GM18519 (cell line): ENCODE measurements around the gene NEMP2.
"Not testable (repeated sequence)": the region's sequence is repeated elsewhere in the genome, so short reads cannot be mapped to it uniquely, and the experiment has no call there.

ENCODE experiments used
- ATAC-seq: cut with Tn5 transposase; IDR thresholded peaks from one replicate; pipeline ENCODE4 v1.9.1; 2021; ENCODE audit warnings: mild to moderate bottlenecking, moderate library complexity; ENCODE audit not compliant: unreplicated experiment, low FRiP score

Gene NEMP2

GRCh38 chr2:190527918-190528317 lies 6.6 kb downstream of the NEMP2 start:
- ATAC-seq, result no peak

DNA sequence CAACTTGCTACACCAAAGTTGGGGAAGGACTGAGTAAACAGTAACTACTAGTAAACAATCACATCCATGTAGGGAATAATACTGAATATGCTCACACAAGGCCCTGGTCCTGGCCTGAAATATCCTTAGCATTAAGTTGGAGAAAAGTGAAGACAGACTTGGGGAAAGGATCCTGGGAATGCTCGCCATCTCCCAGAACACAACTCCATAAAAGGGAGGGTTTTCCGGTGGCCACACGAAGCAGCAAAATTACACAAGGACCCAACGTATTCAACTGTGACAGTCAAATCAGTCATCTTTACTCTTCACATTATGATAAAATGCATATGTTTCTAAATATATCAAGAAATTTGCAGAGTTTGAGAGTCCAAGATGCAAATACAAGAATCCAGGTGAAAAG lies 7.3 kb downstream of the NEMP2 start:
- ATAC-seq, result no peak

DNA sequence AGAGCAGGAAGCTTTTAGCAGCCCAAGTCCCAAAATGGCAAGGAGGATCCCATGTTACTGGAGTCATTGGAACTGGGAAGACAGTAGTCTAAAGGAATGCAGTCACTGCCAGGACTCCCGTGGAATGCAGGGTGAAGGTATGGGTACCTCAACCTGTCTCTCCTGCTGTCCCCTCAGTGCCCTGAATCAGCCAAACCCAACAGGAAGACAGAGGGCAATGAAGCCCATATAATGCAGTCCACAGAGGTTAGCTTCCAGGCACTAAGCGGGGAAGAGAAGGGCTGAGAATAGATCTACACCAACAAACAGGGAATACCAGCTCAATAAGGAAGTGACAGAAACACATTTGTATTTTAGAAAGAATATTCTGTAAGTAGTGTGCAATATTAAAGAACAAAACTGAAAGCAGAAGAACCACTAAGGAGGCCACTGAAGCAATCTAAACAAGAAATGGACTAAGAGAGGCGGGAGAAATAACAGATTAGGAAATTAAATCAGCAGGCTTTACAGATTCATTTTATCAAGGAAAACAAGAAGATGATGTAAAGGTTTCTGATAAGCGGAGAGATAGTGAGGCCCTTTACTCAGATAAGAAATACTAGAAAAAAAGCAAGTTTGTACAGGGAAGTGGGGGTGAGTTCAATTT lies 8.3 kb downstream of the NEMP2 start:
- ATAC-seq, result no peak

DNA sequence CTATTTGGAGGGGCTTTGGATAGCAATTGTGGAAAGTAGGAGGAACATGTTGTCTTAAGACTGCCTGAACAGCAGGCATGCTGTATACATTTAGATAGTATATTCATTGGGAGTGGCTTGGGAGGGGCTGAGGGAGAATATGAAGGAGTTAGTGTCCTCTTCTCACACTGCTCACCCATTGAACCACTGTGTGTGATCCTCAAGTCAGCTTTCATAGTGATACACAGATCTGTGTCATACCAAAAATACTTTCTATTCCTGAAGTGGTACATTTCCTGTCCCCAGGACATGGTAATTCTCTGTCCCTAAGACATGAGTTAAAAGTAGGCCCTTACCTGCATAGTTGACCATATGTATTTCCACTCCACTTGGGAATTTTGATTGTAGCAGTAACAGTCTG lies 9.6 kb downstream of the NEMP2 start:
- no peak for ATAC-seq

DNA sequence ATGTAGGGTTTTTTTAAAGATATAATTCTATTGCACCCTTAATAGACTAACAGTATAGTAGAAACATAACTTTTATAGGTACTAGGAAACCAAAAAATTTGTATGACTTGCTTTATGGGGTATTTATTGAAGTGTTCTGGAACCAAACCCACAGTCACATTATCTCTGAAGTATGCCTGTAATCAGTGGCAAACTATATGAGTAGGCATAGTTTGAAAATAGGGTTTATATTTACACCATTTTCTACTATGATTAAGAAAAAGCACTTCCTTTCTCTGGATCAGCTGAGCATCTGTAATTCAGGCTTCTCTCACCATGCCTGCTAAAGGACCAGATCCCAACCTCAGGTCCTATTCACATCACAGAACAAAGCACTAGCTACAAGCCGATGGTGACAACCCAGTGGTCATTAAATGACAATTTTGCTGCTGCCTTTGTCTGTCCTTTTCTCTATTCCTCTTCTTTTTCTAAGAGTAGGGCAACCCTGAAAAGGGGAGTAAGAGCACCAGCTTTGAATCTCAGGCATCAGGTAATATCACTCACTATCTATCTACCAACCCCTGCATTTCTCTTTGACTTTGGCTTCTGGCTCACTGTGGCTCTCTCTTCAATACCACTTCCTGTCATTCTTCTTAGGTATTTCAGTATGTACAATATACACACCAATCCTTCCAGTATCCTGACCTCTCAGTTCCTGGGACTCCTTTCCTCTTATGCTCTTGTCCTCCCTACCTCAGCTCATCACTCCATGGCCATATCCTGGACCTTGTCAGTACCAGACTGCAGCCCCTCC lies 14.4 kb downstream of the NEMP2 start:
- ATAC-seq, result no peak

DNA sequence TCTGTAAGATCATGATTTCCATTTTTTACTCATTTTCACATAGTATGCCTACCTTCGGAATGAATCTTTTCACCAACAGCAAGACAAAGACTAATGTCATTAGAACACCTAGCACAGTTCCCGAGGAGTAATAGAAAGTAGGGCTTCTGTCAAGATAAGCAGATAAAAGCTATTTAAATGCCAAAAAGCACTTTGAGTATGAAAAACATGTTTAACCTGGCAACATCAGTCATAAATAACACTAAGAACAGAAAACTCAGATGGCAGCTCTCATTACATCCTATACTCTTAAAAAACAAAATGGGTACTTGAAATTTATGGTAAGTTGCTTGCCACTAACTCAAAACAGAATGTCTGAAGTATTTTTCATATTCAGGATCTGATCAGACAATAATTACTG lies 17.1 kb downstream of the NEMP2 start:
- no peak for ATAC-seq

DNA sequence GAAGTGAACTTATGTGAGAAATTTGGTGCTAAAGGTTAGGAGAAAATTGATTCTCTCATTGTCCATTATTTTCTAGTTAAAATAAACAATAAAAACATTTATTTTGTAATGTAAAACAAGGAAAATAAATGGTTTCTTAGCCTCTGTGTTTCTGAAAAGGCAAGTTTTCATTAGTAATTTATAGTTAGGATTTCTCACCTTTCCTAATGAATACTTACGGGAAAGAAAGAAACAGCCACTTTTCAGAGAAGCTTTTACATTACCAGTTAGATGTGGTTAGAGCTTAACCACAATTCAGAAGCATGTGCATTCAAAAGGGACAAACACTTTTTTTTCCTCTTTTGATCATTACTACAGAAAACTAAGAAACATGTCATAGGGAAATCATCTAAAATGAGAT lies 18.8 kb downstream of the NEMP2 start:
- no peak for ATAC-seq

GRCh38 chr2:190514676-190515075 lies 19.8 kb downstream of the NEMP2 start:
- ATAC-seq, result no peak

- ATAC-seq, result no peak
Measured at GRCh38 chr2:190513877-190514276, 20.6 kb downstream of the NEMP2 start.

GRCh38 chr2:190512539-190513095 lies 21.9 kb downstream of the NEMP2 start:
- no peak for ATAC-seq

DNA sequence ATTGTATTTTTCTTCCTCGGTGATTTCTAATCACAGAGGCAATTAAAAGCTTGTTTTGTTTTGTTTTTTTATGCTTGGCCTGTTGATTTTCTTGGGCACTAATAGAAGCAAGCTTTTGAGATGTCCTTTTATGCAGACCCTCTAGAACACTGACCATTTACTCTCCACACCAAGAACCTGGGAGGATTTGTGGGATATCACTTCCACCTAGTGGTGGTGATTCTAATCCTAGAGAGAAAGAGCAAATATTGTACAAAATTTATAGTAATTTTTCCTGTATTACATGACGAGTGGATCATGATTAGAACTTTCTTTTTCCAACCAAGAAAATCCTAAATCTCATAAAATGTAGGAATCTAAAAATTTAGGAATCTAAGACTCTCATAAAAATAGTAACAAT lies 23.4 kb downstream of the NEMP2 start:
- no peak for ATAC-seq

GRCh38 chr2:190509895-190510294 lies 24.6 kb downstream of the NEMP2 start:
- ATAC-seq, result not testable (repeated sequence)

- no peak for ATAC-seq
Measured at GRCh38 chr2:190507135-190507534, 27.4 kb downstream of the NEMP2 start.

GRCh38 chr2:190506666-190507065 lies 27.9 kb downstream of the NEMP2 start:
- ATAC-seq, result no peak

DNA sequence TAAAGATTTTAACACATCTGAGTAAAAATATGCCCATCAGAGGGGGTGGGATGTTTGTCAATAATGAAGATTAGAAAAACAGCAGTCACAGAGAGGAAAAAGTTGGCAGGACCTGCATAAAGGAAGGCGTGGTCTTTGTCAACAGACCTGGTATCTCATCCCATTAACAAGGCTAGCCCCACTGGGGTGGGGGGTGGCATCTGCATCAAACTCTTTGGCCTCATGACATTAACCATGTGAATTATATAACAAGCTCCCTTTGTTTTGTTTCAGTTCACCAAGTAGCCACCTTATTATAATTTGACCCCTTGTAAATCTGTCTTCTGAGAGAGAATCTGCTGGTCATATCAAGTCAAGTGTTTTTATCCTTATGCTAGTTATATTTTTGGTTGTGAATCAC lies 28.8 kb downstream of the NEMP2 start:
- ATAC-seq, result no peak

DNA sequence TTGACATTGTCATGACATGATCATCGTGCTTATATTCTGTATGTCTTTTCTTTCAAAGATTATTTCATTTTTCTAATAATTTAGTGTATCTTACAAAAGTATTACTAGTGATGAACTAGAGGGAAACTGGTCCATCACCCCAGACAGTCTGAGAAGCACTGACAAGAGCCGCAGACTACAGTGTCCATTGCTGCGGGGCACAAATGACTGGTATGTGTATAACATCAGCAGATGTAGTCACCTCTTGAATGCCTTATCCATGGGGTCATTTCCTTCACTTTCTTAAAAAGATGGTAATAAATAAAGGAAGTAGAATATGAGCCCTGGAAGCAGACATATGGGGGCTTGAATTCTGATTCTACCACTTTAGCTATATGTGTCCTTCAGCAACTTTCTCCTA lies 29.6 kb downstream of the NEMP2 start:
- no peak for ATAC-seq

GRCh38 chr2:190503088-190503487 lies 31.4 kb downstream of the NEMP2 start:
- ATAC-seq, result no peak

GRCh38 chr2:190501702-190502407 lies 32.7 kb downstream of the NEMP2 start:
- no peak for ATAC-seq

GRCh38 chr2:190501231-190501630 lies 33.3 kb downstream of the NEMP2 start:
- no peak for ATAC-seq

DNA sequence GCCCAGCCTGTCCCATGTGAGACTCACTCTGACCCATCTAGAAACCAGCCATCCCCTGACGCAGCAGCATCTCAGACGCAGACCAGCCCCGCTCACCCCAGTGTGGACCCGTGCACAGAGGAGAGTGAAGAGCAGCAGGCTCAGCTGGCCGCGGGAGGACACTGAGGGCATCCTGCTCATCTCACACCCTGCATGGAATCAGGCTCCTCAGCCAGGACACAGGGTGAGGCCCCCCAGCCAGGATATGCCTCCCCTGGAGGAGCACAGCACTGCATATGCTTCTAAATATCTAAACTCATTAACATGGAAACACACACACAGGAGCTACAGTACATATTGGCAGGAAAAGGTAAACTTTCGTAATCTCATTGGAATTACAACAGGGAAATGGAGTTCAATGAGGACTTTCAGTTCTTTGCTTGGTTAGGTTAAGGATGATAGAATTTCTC lies 34.4 kb downstream of the NEMP2 start:
- ATAC-seq, result no peak

- ATAC-seq, result no peak
Measured at GRCh38 chr2:190499273-190499672, 35.2 kb downstream of the NEMP2 start.
